Body of pancreas (tissue), 4 donors: ENCODE measurements around the gene SP6.
A peak's percentile ranks its signal among the peaks of the same experiment; 100 is the strongest.

Experiments
- POLR2A ChIP-seq, 3 donors: fragments of 450-650 bp; IDR thresholded peaks; one replicate each; pipeline ENCODE4 v1.6.1; 2016; ENCODE audit warnings: antibody characterized with exemption in 3 of 3, mild to moderate bottlenecking in 2 of 3
- TF ChIP-seq, protein P1 (sequence below), 7 experiments: fragments of 450-650 bp in 4 of 7; fragments of 200-600 bp in 3 of 7; sonication (generic) in 3 of 7; IDR thresholded peaks; one replicate each; pipeline ENCODE4 v1.5.1; 2016 to 2019; ENCODE audit warnings: antibody characterized with exemption in 7 of 7

DNA sequence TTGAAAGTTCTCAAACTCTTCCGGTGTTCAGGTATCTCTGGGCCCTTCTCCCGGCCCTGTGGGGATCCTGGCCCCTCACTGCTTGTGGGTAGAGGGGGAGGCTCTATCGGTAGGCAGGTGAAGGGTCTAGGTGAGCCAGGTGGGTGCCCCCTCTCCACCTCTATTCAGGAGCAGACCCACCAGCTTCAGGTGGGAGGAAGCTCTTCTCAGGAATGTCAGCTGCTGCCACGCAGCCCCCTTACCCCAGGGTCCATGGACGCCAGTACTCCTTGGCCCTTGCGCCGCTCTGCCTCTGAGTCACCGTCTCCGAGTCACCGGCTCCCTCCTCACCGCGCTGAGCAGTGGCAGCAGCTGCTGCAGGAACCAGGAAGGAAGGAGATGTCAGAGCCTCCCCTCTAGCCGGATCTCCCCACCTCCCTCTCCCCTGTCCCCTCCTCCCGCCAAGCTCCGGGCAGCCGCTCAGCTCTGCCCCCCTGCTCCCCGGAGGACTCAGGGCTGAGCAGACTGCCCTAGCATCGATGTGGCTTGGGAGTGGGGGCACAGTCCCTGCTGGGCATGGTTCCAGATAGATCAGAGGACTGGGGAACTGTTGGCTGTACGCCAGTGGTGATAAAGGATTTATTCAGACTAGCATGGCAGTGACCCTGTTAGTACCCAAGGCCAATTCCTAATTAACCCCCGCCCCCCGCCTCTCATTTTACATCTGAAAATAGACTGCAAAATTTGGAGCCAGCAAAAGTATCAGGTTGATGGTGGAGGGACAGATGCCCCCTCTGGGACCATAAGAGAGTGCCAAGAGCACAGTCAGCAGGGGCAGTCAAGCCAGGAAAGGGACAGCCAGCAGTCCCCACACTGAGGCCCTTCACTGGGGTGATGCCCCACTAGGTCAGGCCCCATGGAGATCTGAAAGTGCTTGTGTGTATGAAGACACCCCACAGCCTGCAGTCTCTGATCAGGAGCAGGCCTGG lies 29.3 kb downstream of the SP6 start, which contains the start of gene OSBPL7:
- peak; percentile 76 to 86 (median 85) for TF ChIP-seq POLR2A (IDR thresholded peaks at IDR 0.05)
- TF ChIP-seq, protein P1, sequence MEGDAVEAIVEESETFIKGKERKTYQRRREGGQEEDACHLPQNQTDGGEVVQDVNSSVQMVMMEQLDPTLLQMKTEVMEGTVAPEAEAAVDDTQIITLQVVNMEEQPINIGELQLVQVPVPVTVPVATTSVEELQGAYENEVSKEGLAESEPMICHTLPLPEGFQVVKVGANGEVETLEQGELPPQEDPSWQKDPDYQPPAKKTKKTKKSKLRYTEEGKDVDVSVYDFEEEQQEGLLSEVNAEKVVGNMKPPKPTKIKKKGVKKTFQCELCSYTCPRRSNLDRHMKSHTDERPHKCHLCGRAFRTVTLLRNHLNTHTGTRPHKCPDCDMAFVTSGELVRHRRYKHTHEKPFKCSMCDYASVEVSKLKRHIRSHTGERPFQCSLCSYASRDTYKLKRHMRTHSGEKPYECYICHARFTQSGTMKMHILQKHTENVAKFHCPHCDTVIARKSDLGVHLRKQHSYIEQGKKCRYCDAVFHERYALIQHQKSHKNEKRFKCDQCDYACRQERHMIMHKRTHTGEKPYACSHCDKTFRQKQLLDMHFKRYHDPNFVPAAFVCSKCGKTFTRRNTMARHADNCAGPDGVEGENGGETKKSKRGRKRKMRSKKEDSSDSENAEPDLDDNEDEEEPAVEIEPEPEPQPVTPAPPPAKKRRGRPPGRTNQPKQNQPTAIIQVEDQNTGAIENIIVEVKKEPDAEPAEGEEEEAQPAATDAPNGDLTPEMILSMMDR (IDR thresholded peaks at IDR 0.05), result peak in 1 of 7 experiments; percentile 32
